ENCODE measurements around the gene PKP2.

PKP2 gene

GRCh38 chr12:32755051-32755653 lies 141.4 kb downstream of the PKP2 start:
- TF ChIP-seq REST (IDR thresholded peaks at IDR 0.05; ENCODE audit: low read depth) = no peak
- TF ChIP-seq RAD21 (IDR thresholded peaks at IDR 0.05; ENCODE audit: low read depth) = peak; percentile 53; the same call in 1 of the 2 replicates
- no peak for TF ChIP-seq FOXM1 (IDR thresholded peaks at IDR 0.05; ENCODE audit: borderline replicate concordance, low read depth)
- TF ChIP-seq MAX (IDR thresholded peaks at IDR 0.05) = peak; percentile 82
- peak; percentile 54; the same call in 1 of the 2 replicates for TF ChIP-seq TCF12 (IDR thresholded peaks at IDR 0.05; ENCODE audit: low read depth)
- no peak for TF ChIP-seq CEBPB (IDR thresholded peaks at IDR 0.05)
- TF ChIP-seq ZBTB7A (IDR thresholded peaks at IDR 0.05; ENCODE audit: low read depth) = no peak
- TF ChIP-seq, protein P1, sequence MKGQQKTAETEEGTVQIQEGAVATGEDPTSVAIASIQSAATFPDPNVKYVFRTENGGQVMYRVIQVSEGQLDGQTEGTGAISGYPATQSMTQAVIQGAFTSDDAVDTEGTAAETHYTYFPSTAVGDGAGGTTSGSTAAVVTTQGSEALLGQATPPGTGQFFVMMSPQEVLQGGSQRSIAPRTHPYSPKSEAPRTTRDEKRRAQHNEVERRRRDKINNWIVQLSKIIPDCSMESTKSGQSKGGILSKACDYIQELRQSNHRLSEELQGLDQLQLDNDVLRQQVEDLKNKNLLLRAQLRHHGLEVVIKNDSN (IDR thresholded peaks at IDR 0.05) = no peak; the same call in 1 of the 2 replicates
- TF ChIP-seq TAF1 (IDR thresholded peaks at IDR 0.05; ENCODE audit: low read depth) = no peak
- no peak for TF ChIP-seq YY1 (IDR thresholded peaks at IDR 0.05; ENCODE audit: low read depth)
- TF ChIP-seq TEAD4 (IDR thresholded peaks at IDR 0.05) = no peak
- TF ChIP-seq EGR1 (IDR thresholded peaks at IDR 0.05) = no peak
- TF ChIP-seq CREB1 (IDR thresholded peaks at IDR 0.05; ENCODE audit: low read depth) = no peak
- TF ChIP-seq NFIC (IDR thresholded peaks at IDR 0.05) = no peak; the same call in 1 of the 2 replicates
- no peak for TF ChIP-seq EP300 (IDR thresholded peaks at IDR 0.05; ENCODE audit: borderline replicate concordance)

GRCh38 chr12:32754111-32754510 lies 142.5 kb downstream of the PKP2 start:
- TF ChIP-seq REST (IDR thresholded peaks at IDR 0.05; ENCODE audit: low read depth) (no peak), FOXM1 (IDR thresholded peaks at IDR 0.05; ENCODE audit: borderline replicate concordance, low read depth) (no peak), CEBPB (IDR thresholded peaks at IDR 0.05) (no peak), EP300 (IDR thresholded peaks at IDR 0.05; ENCODE audit: borderline replicate concordance) (no peak), TAF1 (IDR thresholded peaks at IDR 0.05; ENCODE audit: low read depth) (no peak), YY1 (IDR thresholded peaks at IDR 0.05; ENCODE audit: low read depth) (no peak), CREB1 (IDR thresholded peaks at IDR 0.05; ENCODE audit: low read depth) (no peak), EGR1 (IDR thresholded peaks at IDR 0.05) (no peak), TCF12 (IDR thresholded peaks at IDR 0.05; ENCODE audit: low read depth) (no peak), TEAD4 (IDR thresholded peaks at IDR 0.05) (no peak), RAD21 (IDR thresholded peaks at IDR 0.05; ENCODE audit: low read depth) (no peak), NFIC (IDR thresholded peaks at IDR 0.05) (no peak), MAX (IDR thresholded peaks at IDR 0.05) (no peak)
- TF ChIP-seq, protein P1 (IDR thresholded peaks at IDR 0.05) = no peak

DNA sequence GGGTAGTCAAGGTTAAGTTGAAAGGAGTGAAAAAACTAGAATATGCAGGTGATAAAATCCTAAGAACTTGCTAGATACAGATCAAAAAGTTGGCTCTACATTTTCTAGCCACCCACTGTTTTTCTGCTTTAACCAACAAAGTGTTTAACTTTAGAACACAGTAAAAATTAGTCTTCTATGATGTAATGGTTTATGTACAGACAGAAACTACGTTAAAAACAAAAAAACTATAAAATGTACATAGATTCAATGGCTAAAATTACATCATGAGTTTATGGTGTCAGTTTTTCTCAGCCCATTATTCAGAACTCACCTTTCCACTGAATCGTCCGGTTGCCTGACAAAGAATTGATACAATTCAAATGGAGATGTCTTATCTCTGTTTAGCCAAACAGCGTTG lies 143.0 kb downstream of the PKP2 start:
- TF ChIP-seq TAF1 (IDR thresholded peaks at IDR 0.05; ENCODE audit: low read depth) (no peak), CREB1 (IDR thresholded peaks at IDR 0.05; ENCODE audit: low read depth) (no peak), NFIC (IDR thresholded peaks at IDR 0.05) (no peak), YY1 (IDR thresholded peaks at IDR 0.05; ENCODE audit: low read depth) (no peak), EP300 (IDR thresholded peaks at IDR 0.05; ENCODE audit: borderline replicate concordance) (no peak), REST (IDR thresholded peaks at IDR 0.05; ENCODE audit: low read depth) (no peak), MAX (IDR thresholded peaks at IDR 0.05) (no peak), FOXM1 (IDR thresholded peaks at IDR 0.05; ENCODE audit: borderline replicate concordance, low read depth) (no peak), RAD21 (IDR thresholded peaks at IDR 0.05; ENCODE audit: low read depth) (no peak)
- TF ChIP-seq, protein P1 (IDR thresholded peaks at IDR 0.05) = no peak

Data from Ishikawa (cell line).